H9 (cell line): Measurements from ENCODE around the gene SH3RF3. TPM values are rescaled to one million over a fixed set of nuclear protein-coding genes. Genes with fewer than 3 reads are reported as not detected.

Experiments used
- DNase-seq: peaks from one replicate; pipeline ENCODE4 v3.0.0-alpha.2; 2017
- H2AFZ ChIP-seq: one replicate; pipeline ENCODE4 v1.6.1; 2013; ENCODE audit warnings: mild to moderate bottlenecking, low read length, control low read depth, moderate library complexity
- H2AK5ac ChIP-seq: 2 replicates; pipeline ENCODE4 v1.6.1; 2013; ENCODE audit warnings: low read length, control low read depth, mixed read lengths; ENCODE audit not compliant: insufficient read length
- H2BK120ac ChIP-seq: one replicate; pipeline ENCODE4 v1.6.1; 2013; ENCODE audit warnings: low read depth, mild to moderate bottlenecking, low read length, control low read depth, inconsistent platforms; ENCODE audit not compliant: poor library complexity, severe bottlenecking
- H2BK12ac ChIP-seq: 2 replicates; pipeline ENCODE4 v1.6.1; 2013; ENCODE audit warnings: low read length, control low read depth, mixed read lengths, low read depth; ENCODE audit not compliant: insufficient read length
- H2BK15ac ChIP-seq: 2 replicates; pipeline ENCODE4 v1.6.1; 2013; ENCODE audit warnings: low read depth, low read length, control low read depth
- H2BK20ac ChIP-seq: one replicate; pipeline ENCODE4 v1.6.1; 2013; ENCODE audit warnings: low read depth, mild to moderate bottlenecking, low read length, control low read depth, inconsistent platforms; ENCODE audit not compliant: poor library complexity, severe bottlenecking
- H2BK5ac ChIP-seq: 2 replicates; pipeline ENCODE4 v1.6.1; 2013; ENCODE audit warnings: low read length, control low read depth, mixed read lengths; ENCODE audit not compliant: insufficient read length
- H3K14ac ChIP-seq: 2 replicates; pipeline ENCODE4 v1.6.1; 2013; ENCODE audit warnings: low read length, control low read depth; ENCODE audit not compliant: insufficient read depth
- H3K18ac ChIP-seq: 2 replicates; pipeline ENCODE4 v1.6.1; 2013; ENCODE audit warnings: low read depth, mild to moderate bottlenecking, mixed read lengths, low read length, control low read depth; ENCODE audit not compliant: insufficient read length
- H3K23ac ChIP-seq: 2 replicates; pipeline ENCODE4 v1.6.1; 2013; ENCODE audit warnings: low read length, control low read depth, mixed read lengths, low read depth; ENCODE audit not compliant: insufficient read length
- H3K23me2 ChIP-seq: 2 replicates; pipeline ENCODE4 v1.6.1; 2013; ENCODE audit warnings: low read depth, mild to moderate bottlenecking, mixed read lengths, low read length, control low read depth; ENCODE audit not compliant: insufficient read length, poor library complexity, severe bottlenecking
- H3K27ac ChIP-seq: 2 replicates; pipeline ENCODE4 v1.5.1; 2013; ENCODE audit warnings: low read length, control low read depth, mixed read lengths, low read depth; ENCODE audit not compliant: insufficient read length
- H3K27me3 ChIP-seq: 2 replicates; pipeline ENCODE4 v1.6.1; 2013; ENCODE audit warnings: low read length, control low read depth, inconsistent platforms; ENCODE audit not compliant: insufficient read depth
- H3K4ac ChIP-seq: 2 replicates; pipeline ENCODE4 v1.6.1; 2013; ENCODE audit warnings: low read depth, mild to moderate bottlenecking, control low read depth, inconsistent platforms, low read length, moderate library complexity
- H3K4me1 ChIP-seq: 2 replicates; pipeline ENCODE4 v1.6.1; 2013; ENCODE audit warnings: low read length, control low read depth, inconsistent platforms; ENCODE audit not compliant: insufficient read depth
- H3K4me2 ChIP-seq: 2 replicates; pipeline ENCODE4 v1.6.1; 2013; ENCODE audit warnings: low read length, control low read depth, mixed read lengths; ENCODE audit not compliant: insufficient read length, insufficient read depth
- H3K56ac ChIP-seq: 2 replicates; pipeline ENCODE4 v1.6.1; 2013; ENCODE audit warnings: low read depth, mild to moderate bottlenecking, mixed read lengths, low read length, control low read depth; ENCODE audit not compliant: insufficient read length
- H3K79me1 ChIP-seq: 2 replicates; pipeline ENCODE4 v1.6.1; 2013; ENCODE audit warnings: low read depth, mild to moderate bottlenecking, moderate library complexity, low read length, control low read depth, inconsistent platforms; ENCODE audit not compliant: insufficient read depth, poor library complexity, severe bottlenecking
- H3K79me2 ChIP-seq: 2 replicates; pipeline ENCODE4 v1.6.1; 2013; ENCODE audit warnings: low read length, control low read depth, inconsistent platforms; ENCODE audit not compliant: insufficient read depth
- H3K9ac ChIP-seq: 2 replicates; pipeline ENCODE4 v1.6.1; 2013; ENCODE audit warnings: low read length, control low read depth, mixed read lengths; ENCODE audit not compliant: insufficient read length; ENCODE audit errors: extremely low read depth
- H3K9me3 ChIP-seq: one replicate; pipeline ENCODE4 v1.6.1; 2013; ENCODE audit warnings: low read depth, low read length, inconsistent platforms; ENCODE audit not compliant: control insufficient read depth
- H3T11ph ChIP-seq: one replicate; pipeline ENCODE4 v1.6.1; 2013; ENCODE audit warnings: mild to moderate bottlenecking, low read length, control low read depth, inconsistent platforms
- H4K20me1 ChIP-seq: one replicate; pipeline ENCODE4 v1.6.1; 2013; ENCODE audit not compliant: control insufficient read depth, insufficient read length, insufficient read depth
- H4K5ac ChIP-seq: 2 replicates; pipeline ENCODE4 v1.6.1; 2013; ENCODE audit warnings: low read depth, mild to moderate bottlenecking, mixed read lengths, low read length, control low read depth; ENCODE audit not compliant: insufficient read length
- H4K8ac ChIP-seq: replicated peaks from 2 replicates; pipeline ENCODE4 v1.6.1; 2013; ENCODE audit warnings: low read length, control low read depth, mixed read lengths, low read depth; ENCODE audit not compliant: insufficient read length
- H4K91ac ChIP-seq: 2 replicates; pipeline ENCODE4 v1.6.1; 2013; ENCODE audit warnings: low read depth, mild to moderate bottlenecking, moderate library complexity, mixed read lengths, low read length, control low read depth; ENCODE audit not compliant: insufficient read length
- H3K27ac Mint-ChIP-seq, 3 experiments: 2 replicates in 2 of 3; 3 replicates in 1 of 3; pipeline ENCODE4 v1.8.0; 2020 to 2021; ENCODE audit warnings: mixed read lengths in 3 of 3, mild to moderate bottlenecking in 1 of 3, moderate library complexity in 1 of 3
- H3K27me3 Mint-ChIP-seq: 2 replicates; pipeline ENCODE4 v1.8.0; 2021; ENCODE audit warnings: low read depth, mild to moderate bottlenecking, moderate library complexity, mixed read lengths
- H3K36me3 Mint-ChIP-seq, 3 experiments: 2 replicates in 2 of 3; 3 replicates in 1 of 3; pipeline ENCODE4 v1.8.0; 2020 to 2021; ENCODE audit warnings: low read depth in 3 of 3, mixed read lengths in 3 of 3; ENCODE audit not compliant: insufficient read depth in 1 of 3
- H3K4me1 Mint-ChIP-seq, 2 experiments: 2 replicates each; pipeline ENCODE4 v1.8.0; 2020; ENCODE audit warnings: mixed read lengths in 2 of 2
- H3K4me3 Mint-ChIP-seq, 2 experiments: 2 replicates in 1 of 2; 3 replicates in 1 of 2; pipeline ENCODE4 v1.8.0; 2020 to 2021; ENCODE audit warnings: mild to moderate bottlenecking in 2 of 2, mixed read lengths in 2 of 2, moderate library complexity in 1 of 2
- H3K9me3 Mint-ChIP-seq, 2 experiments: 2 replicates in 1 of 2; 3 replicates in 1 of 2; pipeline ENCODE4 v1.8.0; 2020; ENCODE audit warnings: mild to moderate bottlenecking in 2 of 2, mixed read lengths in 2 of 2, moderate library complexity in 1 of 2
- WGBS: extraction: QIAGEN DNeasy Blood & Tissue Kit; methylation state at CpG from one replicate; pipeline ENCODE4 v1.1.7; 2013; ENCODE audit warnings: missing lambda C conversion rate, low lambda C conversion rate, mixed read lengths; ENCODE audit not compliant: insufficient read length; ENCODE audit errors: extremely low coverage; 5-methylcytosine and 5-hydroxymethylcytosine counted together
- total RNA-seq: library from RNA; stranded (reverse); gene quantifications from 2 replicates; pipeline ENCODE4 v1.2.1, GENCODE V29; 2021
- TF ChIP-seq, protein P1 (sequence below): fragments of 200-600 bp; sonication (generic); conservative IDR thresholded peaks from 3 replicates; pipeline ENCODE4 v1.8.0; 2021; ENCODE audit warnings: antibody characterized with exemption, mild to moderate bottlenecking

Gene SH3RF3
- total RNA-seq, 1 experiment from 2014 or later: 0.46 TPM

DNA sequence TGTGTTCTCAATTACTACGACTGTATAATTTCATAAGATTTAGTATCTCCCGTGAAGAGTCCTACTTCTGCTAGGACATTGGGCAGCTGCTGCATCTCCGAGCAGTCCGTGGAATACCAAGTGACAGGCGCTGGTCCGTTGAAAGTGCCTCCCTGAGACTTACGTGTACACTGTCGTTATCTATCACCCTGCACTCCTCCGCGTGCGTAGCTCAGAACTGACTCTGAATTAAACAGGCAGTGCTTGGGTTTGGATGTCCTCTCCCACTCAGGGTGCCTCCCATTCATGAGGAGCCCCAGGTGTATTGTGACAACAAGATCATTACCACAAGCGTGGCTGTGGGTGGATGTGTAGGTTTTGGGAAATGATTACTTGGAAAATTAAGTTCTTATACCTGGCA, 148.4 kb downstream of the SH3RF3 start:
- no peaks in the 10 kb centered on the region for H3K9me3 Mint-ChIP-seq

More for the DNA sequence above, 148.4 kb downstream of the SH3RF3 start:
- H4K91ac ChIP-seq: no peak overlapping the region
- no peaks in the 10 kb centered on the region for H4K20me1 ChIP-seq
- no peak overlapping the region for H3K27ac ChIP-seq
- H3K18ac ChIP-seq: no peak overlapping the region
- no peak for DNase-seq
- no peak overlapping the region for H3T11ph ChIP-seq
- no peak overlapping the region for H3K14ac ChIP-seq
- no peak overlapping the region for H2BK12ac ChIP-seq
- H3K9ac ChIP-seq: no peak overlapping the region
- no peak overlapping the region; a peak in 1 of 7 replicates for H3K27ac Mint-ChIP-seq
- H2AFZ ChIP-seq: no peak overlapping the region
- no peak overlapping the region for H2AK5ac ChIP-seq
- H2BK15ac ChIP-seq: no peak overlapping the region
- no CpG with 5 or more reads among the region's 12 CpGs for WGBS
- H3K4me1 Mint-ChIP-seq: peaks cover 12 to 15% of the 10 kb centered on the region in 2 experiments
- H3K79me1 ChIP-seq: no peaks in the 10 kb centered on the region
- H2BK5ac ChIP-seq: no peak overlapping the region
- no peak overlapping the region for H3K4me3 Mint-ChIP-seq
- H3K4me1 ChIP-seq: no peaks in the 10 kb centered on the region
- H4K5ac ChIP-seq: no peak overlapping the region
- TF ChIP-seq, protein P1, sequence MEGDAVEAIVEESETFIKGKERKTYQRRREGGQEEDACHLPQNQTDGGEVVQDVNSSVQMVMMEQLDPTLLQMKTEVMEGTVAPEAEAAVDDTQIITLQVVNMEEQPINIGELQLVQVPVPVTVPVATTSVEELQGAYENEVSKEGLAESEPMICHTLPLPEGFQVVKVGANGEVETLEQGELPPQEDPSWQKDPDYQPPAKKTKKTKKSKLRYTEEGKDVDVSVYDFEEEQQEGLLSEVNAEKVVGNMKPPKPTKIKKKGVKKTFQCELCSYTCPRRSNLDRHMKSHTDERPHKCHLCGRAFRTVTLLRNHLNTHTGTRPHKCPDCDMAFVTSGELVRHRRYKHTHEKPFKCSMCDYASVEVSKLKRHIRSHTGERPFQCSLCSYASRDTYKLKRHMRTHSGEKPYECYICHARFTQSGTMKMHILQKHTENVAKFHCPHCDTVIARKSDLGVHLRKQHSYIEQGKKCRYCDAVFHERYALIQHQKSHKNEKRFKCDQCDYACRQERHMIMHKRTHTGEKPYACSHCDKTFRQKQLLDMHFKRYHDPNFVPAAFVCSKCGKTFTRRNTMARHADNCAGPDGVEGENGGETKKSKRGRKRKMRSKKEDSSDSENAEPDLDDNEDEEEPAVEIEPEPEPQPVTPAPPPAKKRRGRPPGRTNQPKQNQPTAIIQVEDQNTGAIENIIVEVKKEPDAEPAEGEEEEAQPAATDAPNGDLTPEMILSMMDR: no peak
- no peaks in the 10 kb centered on the region for H3K79me2 ChIP-seq
- H3K27me3 Mint-ChIP-seq: no peaks in the 10 kb centered on the region; the same call in 1 of the 2 replicates
- no peak overlapping the region for H2BK20ac ChIP-seq
- no peak overlapping the region for H4K8ac ChIP-seq
- H2BK120ac ChIP-seq: no peak overlapping the region
- H3K4me2 ChIP-seq: no peak overlapping the region
- no peak overlapping the region for H3K56ac ChIP-seq
- no peaks in the 10 kb centered on the region for H3K9me3 ChIP-seq
- no peaks in the 10 kb centered on the region for H3K36me3 Mint-ChIP-seq
- no peak overlapping the region for H3K23ac ChIP-seq
- H3K27me3 ChIP-seq: no peaks in the 10 kb centered on the region
- no peak overlapping the region for H3K4ac ChIP-seq
- H3K23me2 ChIP-seq: no peaks in the 10 kb centered on the region
